Ishikawa (cell line): Measurements from ENCODE around the gene CLDN7.

Experiments
- CEBPB ChIP-seq: IDR thresholded peaks from 2 replicates; pipeline ENCODE4 v1.6.1; 2012
- EGR1 ChIP-seq: IDR thresholded peaks from 2 replicates; pipeline ENCODE4 v1.6.1; 2012
- EP300 ChIP-seq: IDR thresholded peaks from 2 replicates; pipeline ENCODE4 v1.6.1; 2012; ENCODE audit warnings: borderline replicate concordance
- FOXM1 ChIP-seq: IDR thresholded peaks from 2 replicates; pipeline ENCODE4 v1.6.1; 2012; ENCODE audit warnings: low read depth, borderline replicate concordance
- NFIC ChIP-seq: IDR thresholded peaks from 2 replicates; pipeline ENCODE4 v1.6.1; 2012
- RAD21 ChIP-seq: IDR thresholded peaks from 2 replicates; pipeline ENCODE4 v1.6.1; 2012; ENCODE audit warnings: low read depth
- TAF1 ChIP-seq: IDR thresholded peaks from 2 replicates; pipeline ENCODE4 v1.6.1; 2012; ENCODE audit warnings: low read depth, mild to moderate bottlenecking
- YY1 ChIP-seq: IDR thresholded peaks from 2 replicates; pipeline ENCODE4 v1.6.1; 2012; ENCODE audit warnings: low read depth
- TF ChIP-seq, protein P1 (sequence below): IDR thresholded peaks from 2 replicates; pipeline ENCODE4 v1.6.1; 2012; ENCODE audit warnings: low read depth, mild to moderate bottlenecking

DNA sequence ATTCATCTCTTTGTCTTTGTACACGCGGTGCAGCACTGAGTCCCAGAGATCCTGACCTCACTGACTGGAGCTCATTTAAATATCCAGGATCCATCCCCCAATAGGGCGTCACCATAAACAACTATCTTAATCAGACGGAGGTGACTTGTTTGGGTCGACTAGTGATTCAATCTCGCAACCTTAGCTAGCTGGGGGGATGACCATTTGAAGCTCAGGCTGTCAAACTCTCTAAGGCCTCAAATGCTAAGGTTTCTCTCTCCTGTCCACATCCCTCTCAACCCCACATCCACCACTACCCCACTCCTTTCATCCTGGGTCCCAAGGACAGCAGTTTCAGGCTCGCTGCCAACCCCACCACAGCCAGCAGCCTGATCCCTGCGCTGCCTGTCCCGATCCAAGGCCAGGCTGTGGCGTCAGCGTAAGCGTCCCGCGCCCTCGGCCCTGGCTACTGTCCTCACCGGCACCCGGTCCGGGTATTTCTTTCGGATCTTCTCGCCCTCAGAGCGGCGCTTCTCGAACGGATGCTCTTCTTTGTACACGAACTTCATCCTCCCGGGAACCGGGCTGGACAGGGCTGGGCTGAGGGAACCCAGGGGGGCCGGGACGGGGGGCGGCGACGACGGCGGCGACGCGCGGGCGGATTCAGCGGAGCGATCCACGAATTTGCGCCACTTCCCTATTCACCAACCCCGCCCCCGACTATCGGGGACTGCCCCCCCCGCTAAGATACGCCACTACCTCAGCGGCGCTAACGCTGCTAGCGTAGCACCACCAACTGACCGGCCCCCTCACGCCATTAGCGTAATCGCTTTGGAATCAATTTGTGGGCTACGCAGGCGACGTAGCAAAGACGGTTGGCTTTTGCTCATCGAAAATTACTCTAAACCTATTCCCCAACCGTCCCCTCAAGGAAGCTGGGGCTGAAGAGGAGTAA lies 20.2 kb downstream of the CLDN7 start, which contains the start of gene GABARAP:
- no peak for TF ChIP-seq CEBPB
- no peak for TF ChIP-seq NFIC
- no peak for TF ChIP-seq EP300
- TF ChIP-seq, protein P1, sequence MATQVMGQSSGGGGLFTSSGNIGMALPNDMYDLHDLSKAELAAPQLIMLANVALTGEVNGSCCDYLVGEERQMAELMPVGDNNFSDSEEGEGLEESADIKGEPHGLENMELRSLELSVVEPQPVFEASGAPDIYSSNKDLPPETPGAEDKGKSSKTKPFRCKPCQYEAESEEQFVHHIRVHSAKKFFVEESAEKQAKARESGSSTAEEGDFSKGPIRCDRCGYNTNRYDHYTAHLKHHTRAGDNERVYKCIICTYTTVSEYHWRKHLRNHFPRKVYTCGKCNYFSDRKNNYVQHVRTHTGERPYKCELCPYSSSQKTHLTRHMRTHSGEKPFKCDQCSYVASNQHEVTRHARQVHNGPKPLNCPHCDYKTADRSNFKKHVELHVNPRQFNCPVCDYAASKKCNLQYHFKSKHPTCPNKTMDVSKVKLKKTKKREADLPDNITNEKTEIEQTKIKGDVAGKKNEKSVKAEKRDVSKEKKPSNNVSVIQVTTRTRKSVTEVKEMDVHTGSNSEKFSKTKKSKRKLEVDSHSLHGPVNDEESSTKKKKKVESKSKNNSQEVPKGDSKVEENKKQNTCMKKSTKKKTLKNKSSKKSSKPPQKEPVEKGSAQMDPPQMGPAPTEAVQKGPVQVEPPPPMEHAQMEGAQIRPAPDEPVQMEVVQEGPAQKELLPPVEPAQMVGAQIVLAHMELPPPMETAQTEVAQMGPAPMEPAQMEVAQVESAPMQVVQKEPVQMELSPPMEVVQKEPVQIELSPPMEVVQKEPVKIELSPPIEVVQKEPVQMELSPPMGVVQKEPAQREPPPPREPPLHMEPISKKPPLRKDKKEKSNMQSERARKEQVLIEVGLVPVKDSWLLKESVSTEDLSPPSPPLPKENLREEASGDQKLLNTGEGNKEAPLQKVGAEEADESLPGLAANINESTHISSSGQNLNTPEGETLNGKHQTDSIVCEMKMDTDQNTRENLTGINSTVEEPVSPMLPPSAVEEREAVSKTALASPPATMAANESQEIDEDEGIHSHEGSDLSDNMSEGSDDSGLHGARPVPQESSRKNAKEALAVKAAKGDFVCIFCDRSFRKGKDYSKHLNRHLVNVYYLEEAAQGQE: no peak
- no peak for TF ChIP-seq FOXM1
- peak; percentile 72 for TF ChIP-seq EGR1
- TF ChIP-seq YY1: peak; percentile 28; the same call in 1 of the 2 replicates
- TF ChIP-seq TAF1: no peak; the same call in 1 of the 2 replicates
- TF ChIP-seq RAD21: no peak
